Activated CD4-positive, alpha-beta memory T cell treated with anti-CD3 and anti-CD28 coated beads, Interleukin-2, amount 10 ng/mL, durations not matched to agents 7 days and 5 days (primary cell): ENCODE results near the gene MAPK14. TPM values are rescaled to one million over a fixed set of nuclear protein-coding genes. Genes with fewer than 3 reads are reported as not detected.

Experiments
- CTCF ChIA-PET: fragments of 350-600 bp; sonication (Branson Sonifier 250); formaldehyde crosslinking; loops from one replicate; lab custom pipeline; 2021; ENCODE audit warnings: antibody characterized with exemption, inconsistent platforms; lab: Charles Lee
- POLR2A ChIA-PET: fragments of 350-600 bp; sonication (Branson Sonifier 250); formaldehyde crosslinking; loops from one replicate; lab custom pipeline; 2021; ENCODE audit warnings: antibody characterized with exemption; lab: Charles Lee
- DNase-seq: peaks from one replicate; pipeline ENCODE4 v3.0.0-alpha.2; 2020
- H3K27ac Mint-ChIP-seq: one replicate; pipeline ENCODE4 v1.8.0; 2021; ENCODE audit warnings: mild to moderate bottlenecking, mixed read lengths
- H3K27me3 Mint-ChIP-seq: one replicate; pipeline ENCODE4 v1.8.0; 2021; ENCODE audit warnings: mixed read lengths
- H3K36me3 Mint-ChIP-seq: one replicate; pipeline ENCODE4 v1.8.0; 2021; ENCODE audit warnings: low read depth, mixed read lengths
- H3K4me1 Mint-ChIP-seq: one replicate; pipeline ENCODE4 v1.8.0; 2021; ENCODE audit warnings: mixed read lengths
- H3K4me3 Mint-ChIP-seq: one replicate; pipeline ENCODE4 v1.8.0; 2021; ENCODE audit warnings: mild to moderate bottlenecking, mixed read lengths
- H3K9me3 Mint-ChIP-seq: one replicate; pipeline ENCODE4 v1.8.0; 2021; ENCODE audit warnings: mixed read lengths
- total RNA-seq, 2 experiments: library from RNA; stranded (reverse); gene quantifications; one replicate each; pipeline ENCODE4 v1.2.3, GENCODE V29; 2021

Gene MAPK14
- total RNA-seq, 2 experiments from 2014 or later = 71.4 to 72.2 TPM

DNA sequence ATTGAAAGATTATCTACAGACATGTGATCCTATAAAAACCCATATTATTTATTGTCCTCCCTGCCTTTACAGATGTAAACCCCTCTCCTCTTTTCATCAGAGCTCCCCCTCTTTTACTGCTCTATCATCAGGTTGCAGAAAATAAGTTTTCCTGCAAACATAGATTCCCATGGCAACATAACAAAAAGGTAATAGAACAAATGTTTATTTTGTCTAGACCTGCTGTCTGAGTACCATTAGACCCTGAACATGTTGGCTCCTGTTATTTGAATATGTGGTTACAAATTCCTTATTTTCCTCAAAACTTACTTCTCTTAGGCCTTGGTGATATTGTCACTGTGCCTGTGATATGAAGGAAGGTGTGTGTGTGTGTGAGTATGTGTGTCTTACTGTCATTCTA lies 11.5 kb downstream of the MAPK14 start:
- H3K27me3 Mint-ChIP-seq = no peaks in the 10 kb centered on the region
- H3K27ac Mint-ChIP-seq = no peak overlapping the region
- POLR2A ChIA-PET = interaction anchor here (1.0 to 2.3 kb wide), 3 partner anchors 11 to 56 kb away, joined by 3 to 23 read pairs (median 6); partner anchors contain the start of gene MAPK14
- H3K4me3 Mint-ChIP-seq = no peak overlapping the region
- no peaks in the 10 kb centered on the region for H3K9me3 Mint-ChIP-seq
- DNase-seq = no peak
- peaks cover 52% of the 10 kb centered on the region for H3K4me1 Mint-ChIP-seq
- CTCF ChIA-PET = interaction anchor here (2.5 kb wide), 1 partner anchor 10 kb away, joined by 12 read pairs; the partner anchor contains the start of gene MAPK14
- peaks cover 35% of the 10 kb centered on the region for H3K36me3 Mint-ChIP-seq

DNA sequence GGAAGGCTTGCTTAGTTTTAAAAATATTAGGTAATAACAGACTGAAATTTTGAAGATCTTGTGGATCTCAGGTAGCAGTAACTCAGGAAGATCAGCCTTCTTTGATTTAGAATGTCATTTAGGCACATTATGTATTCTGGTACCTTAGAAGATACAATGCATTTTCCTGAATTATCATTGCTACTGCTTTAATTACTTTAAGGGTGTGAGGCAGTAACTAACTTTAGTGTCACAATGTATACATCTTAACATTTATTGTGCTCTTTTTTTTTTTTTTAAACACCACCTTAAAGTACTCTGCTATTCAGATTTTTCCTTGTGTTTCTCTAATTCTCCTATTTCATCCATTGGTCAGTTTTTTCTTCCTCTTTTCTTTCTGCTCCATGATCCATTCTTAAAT lies 13.3 kb downstream of the MAPK14 start:
- H3K36me3 Mint-ChIP-seq = peaks cover 31% of the 10 kb centered on the region
- no peaks in the 10 kb centered on the region for H3K9me3 Mint-ChIP-seq
- H3K27me3 Mint-ChIP-seq = no peaks in the 10 kb centered on the region
- no peak overlapping the region for H3K27ac Mint-ChIP-seq
- ChIA-PET CTCF (no interaction called here), POLR2A (interaction anchor here (0.7 kb wide), 1 partner anchor 12 kb away, joined by 3 read pairs; no protein-coding TSS in a partner anchor)
- peaks cover 44% of the 10 kb centered on the region for H3K4me1 Mint-ChIP-seq
- DNase-seq = no peak
- H3K4me3 Mint-ChIP-seq = no peak overlapping the region

DNA sequence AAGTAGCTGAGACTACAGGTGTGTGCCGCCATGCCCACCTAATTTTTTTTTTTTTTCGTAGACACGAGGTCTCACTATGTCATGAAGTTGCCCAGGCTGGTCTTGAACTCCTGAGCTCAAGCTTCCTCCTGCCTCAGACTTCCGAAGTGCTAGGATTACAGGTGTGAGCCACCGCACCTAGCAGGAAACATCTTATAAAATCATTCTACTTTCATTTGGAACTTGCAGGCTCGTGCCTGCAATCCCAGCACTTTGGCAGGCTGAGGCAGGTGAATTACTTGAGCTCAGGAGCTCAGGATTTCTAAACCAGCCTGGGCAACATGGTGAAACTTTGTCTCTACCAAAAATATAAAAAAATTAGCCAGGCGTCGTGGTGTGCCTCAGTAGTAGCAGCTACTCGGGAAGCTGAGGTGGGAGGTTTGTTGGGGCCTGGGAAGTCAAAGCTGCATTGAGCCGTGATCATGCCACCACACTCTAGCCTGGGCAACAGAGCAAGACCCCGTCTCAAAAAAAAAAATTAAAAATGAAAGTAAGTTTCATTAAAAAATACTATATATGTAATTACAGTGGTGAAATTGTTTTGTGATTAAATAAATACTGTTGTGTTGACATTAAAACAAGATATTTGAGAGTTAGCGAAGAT lies 15.1 kb downstream of the MAPK14 start:
- ChIA-PET POLR2A (no interaction called here), CTCF (interaction anchor here (1.1 kb wide), 1 partner anchor 15 kb away, joined by 3 read pairs; the partner anchor contains the start of gene MAPK14)
- H3K36me3 Mint-ChIP-seq = peaks cover 31% of the 10 kb centered on the region
- DNase-seq = no peak
- peaks cover 5% of the 10 kb centered on the region for H3K9me3 Mint-ChIP-seq
- no peak overlapping the region for H3K4me3 Mint-ChIP-seq
- H3K27me3 Mint-ChIP-seq = no peaks in the 10 kb centered on the region
- peaks cover 41% of the 10 kb centered on the region for H3K4me1 Mint-ChIP-seq
- no peak overlapping the region for H3K27ac Mint-ChIP-seq

DNA sequence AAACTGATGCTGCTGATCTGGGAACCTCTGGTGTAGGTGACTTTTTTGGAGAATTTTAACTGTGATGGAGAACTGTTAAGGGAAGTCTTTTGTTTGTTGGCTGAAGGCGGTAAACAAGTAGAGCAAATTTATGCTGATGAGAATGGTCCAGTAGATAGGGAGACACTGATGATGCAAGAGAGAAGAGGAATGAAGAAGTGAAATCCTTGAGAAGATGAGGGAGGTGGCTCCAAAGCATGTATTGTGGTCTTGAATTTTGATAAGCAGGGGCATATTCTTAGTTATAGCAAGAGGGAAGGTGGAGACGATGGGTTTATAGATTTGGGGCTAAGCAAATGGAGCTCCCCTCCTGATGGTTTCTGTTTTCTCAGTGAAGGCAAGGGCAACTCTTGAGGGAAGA lies 22.0 kb downstream of the MAPK14 start:
- Mint-ChIP-seq H3K27ac (no peak overlapping the region), H3K27me3 (no peaks in the 10 kb centered on the region), H3K36me3 (peaks cover 7% of the 10 kb centered on the region)

DNA sequence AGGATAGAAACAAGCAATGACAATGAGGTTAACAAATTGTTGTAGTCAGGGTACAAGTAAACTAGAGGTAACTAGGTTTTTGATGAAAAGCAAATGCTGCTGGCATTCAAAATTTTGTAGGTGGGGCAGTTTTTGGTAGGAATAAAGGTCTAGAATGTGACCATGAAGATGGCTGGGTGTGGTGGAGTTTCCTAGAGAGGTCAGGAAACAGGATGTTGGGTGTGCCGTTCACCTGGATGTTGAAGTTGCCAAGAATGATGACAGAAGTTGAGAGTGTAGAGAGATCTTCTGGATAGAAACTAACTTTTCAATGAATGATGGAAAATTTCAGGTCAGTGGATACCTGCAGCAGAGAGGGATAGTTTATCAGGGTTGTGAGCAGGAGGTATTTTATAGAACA lies 22.7 kb downstream of the MAPK14 start:
- ChIA-PET POLR2A (no interaction called here), CTCF (no interaction called here)
- no peak for DNase-seq

More for the DNA sequence above, 22.0 kb downstream of the MAPK14 start:
- peaks cover 5% of the 10 kb centered on the region for H3K9me3 Mint-ChIP-seq
- H3K4me1 Mint-ChIP-seq = peaks cover 5% of the 10 kb centered on the region
- ChIA-PET POLR2A (no interaction called here), CTCF (no interaction called here)
- DNase-seq = no peak
- H3K4me3 Mint-ChIP-seq = no peak overlapping the region

DNA sequence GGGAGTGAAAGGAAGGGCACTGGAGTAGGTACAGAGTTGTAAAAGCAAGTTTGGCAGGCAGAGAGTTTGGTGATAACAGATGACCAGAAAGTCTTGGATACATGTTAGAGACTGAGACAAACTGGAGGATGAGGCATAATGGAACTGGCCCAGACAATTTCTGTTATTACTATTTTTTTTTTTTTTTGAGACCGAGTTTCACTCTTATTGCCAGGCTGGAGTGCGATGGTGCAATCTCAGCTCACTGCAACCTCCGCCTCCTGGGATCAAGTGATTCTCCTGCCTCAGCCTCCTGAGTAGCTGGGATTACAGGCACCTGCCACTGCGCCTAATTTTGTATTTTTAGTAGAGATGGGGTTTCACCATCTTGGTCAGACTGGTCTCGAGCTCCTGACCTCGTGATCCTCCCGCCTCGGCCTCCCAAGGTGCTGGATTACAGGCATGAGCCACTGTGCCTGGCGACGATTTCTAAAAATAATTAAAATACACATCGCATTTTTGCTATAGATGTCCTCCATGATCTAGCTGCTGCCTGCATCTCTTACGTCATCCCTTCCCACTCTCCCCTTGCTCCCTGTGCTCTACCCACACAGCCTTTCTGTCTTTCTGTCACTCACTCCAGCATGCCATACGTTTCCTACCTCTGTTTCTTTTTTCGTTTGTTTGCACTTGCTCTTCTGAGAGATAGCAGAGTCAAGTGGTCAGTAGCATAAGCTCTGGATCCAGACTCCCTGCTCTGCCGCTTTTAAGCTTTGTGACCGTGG lies 23.5 kb downstream of the MAPK14 start:
- H3K27ac Mint-ChIP-seq = no peak overlapping the region
- H3K4me1 Mint-ChIP-seq = peaks cover 5% of the 10 kb centered on the region
- ChIA-PET CTCF (no interaction called here), POLR2A (interaction anchor here (0.9 to 1.3 kb wide), 3 partner anchors 13 to 70 kb away, joined by 3 to 9 read pairs (median 4); partner anchors contain the start of gene MAPK14)
- DNase-seq = no peak
- no peak overlapping the region for H3K4me3 Mint-ChIP-seq
- no peaks in the 10 kb centered on the region for H3K27me3 Mint-ChIP-seq
- peaks cover 9% of the 10 kb centered on the region for H3K36me3 Mint-ChIP-seq
- peaks cover 5% of the 10 kb centered on the region for H3K9me3 Mint-ChIP-seq

More for the DNA sequence above, 22.7 kb downstream of the MAPK14 start:
- Mint-ChIP-seq H3K27me3 (no peaks in the 10 kb centered on the region), H3K9me3 (peaks cover 5% of the 10 kb centered on the region), H3K4me1 (peaks cover 5% of the 10 kb centered on the region), H3K4me3 (no peak overlapping the region), H3K27ac (no peak overlapping the region), H3K36me3 (peaks cover 7% of the 10 kb centered on the region)

DNA sequence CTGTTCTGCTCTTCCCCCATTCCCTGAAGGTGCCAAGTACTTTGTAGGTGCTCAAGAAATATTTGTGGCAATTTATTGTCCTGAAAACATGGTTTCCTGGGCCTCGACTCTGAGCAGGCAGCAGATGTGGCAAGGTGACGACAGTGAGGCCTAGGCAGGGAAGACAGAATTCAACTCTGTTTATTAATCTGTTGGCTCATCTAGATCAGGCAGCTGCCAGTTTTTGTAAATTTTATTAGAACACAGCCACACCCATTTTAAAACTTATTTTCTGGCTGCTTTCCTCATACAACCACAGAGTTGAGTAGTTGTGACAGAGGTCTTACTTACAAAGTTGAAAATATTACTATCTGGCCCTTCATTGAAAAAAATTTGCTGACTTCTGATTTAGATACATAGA lies 24.5 kb downstream of the MAPK14 start:
- peaks cover 5% of the 10 kb centered on the region for H3K4me1 Mint-ChIP-seq
- no peaks in the 10 kb centered on the region for H3K27me3 Mint-ChIP-seq
- H3K27ac Mint-ChIP-seq = no peak overlapping the region
- no peak overlapping the region for H3K4me3 Mint-ChIP-seq
- H3K9me3 Mint-ChIP-seq = peaks cover 2% of the 10 kb centered on the region
- POLR2A ChIA-PET = interaction anchor here (0.9 to 1.3 kb wide), 4 partner anchors 14 to 69 kb away, joined by 3 to 9 read pairs (median 4); partner anchors contain the start of gene MAPK14
- peaks cover 9% of the 10 kb centered on the region for H3K36me3 Mint-ChIP-seq
- CTCF ChIA-PET = no interaction called here
- DNase-seq = no peak

DNA sequence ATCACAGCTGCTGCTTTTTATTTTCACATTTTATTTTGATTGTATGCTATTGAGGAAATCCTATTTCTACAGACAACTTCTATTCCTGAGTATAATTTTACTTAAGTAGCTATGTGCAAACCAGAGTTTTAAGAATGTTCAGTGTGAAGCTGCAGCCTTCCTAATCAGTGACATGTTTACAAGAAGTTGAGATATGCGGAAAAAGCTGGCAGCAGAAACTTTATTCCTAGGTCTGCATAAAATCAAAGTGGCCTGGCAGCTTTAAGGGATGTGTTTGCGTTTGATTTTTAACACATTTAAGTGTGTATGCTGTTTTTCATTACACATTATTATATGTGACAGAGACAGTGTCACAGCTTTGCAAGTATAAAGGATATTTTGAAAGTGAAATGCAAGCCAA lies 26.3 kb downstream of the MAPK14 start:
- ChIA-PET POLR2A (interaction anchor here (0.7 kb wide), 1 partner anchor 10 kb away, joined by 3 read pairs; no protein-coding TSS in a partner anchor), CTCF (no interaction called here)
- H3K4me1 Mint-ChIP-seq = peaks cover 3% of the 10 kb centered on the region
- H3K36me3 Mint-ChIP-seq = peaks cover 15% of the 10 kb centered on the region
- H3K4me3 Mint-ChIP-seq = no peak overlapping the region
- no peak for DNase-seq
- no peaks in the 10 kb centered on the region for H3K27me3 Mint-ChIP-seq
- H3K27ac Mint-ChIP-seq = no peak overlapping the region
- H3K9me3 Mint-ChIP-seq = no peaks in the 10 kb centered on the region

DNA sequence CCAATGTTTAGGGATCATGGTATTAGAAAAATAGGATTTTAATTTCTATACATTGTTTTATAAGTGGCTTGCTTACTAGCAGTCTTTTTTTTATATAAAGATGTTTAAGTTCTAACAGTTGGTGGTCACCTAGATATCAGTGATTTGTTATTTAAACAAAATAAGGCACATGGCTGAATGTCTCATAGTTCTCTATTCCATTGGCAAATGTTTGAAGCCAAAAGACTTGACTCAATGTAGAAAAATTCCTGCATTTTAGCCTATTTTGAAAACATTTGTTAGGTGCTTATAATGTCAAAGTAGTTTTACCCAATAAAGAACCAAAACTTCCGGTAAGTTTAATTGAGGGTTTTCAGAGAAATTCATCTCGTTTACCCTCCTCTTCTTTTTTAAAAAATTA lies 26.8 kb downstream of the MAPK14 start:
- DNase-seq = no peak
- no peak overlapping the region for H3K4me3 Mint-ChIP-seq
- no peaks in the 10 kb centered on the region for H3K9me3 Mint-ChIP-seq
- no peaks in the 10 kb centered on the region for H3K27me3 Mint-ChIP-seq
- peaks cover 3% of the 10 kb centered on the region for H3K4me1 Mint-ChIP-seq
- ChIA-PET CTCF (no interaction called here), POLR2A (no interaction called here)
- no peak overlapping the region for H3K27ac Mint-ChIP-seq
- H3K36me3 Mint-ChIP-seq = peaks cover 17% of the 10 kb centered on the region

DNA sequence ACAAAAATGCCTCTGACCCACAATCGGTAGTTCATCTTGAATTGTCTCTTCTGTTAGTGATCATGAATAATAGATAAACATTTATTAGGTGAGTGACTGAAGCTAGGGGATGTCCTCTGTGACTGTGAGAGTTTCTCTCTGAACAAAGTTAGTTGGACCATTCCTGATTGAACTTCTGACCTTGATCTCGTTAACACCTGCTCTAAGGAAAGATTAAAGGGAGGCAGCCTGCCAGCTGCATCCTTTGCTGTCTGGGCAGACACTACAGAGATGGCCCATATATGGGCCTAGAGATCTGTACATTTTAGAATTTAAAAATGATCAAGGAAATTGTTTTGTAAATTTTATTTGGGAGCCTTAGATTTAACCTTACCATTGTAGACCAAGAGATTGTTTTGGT lies 27.3 kb downstream of the MAPK14 start:
- no peaks in the 10 kb centered on the region for H3K27me3 Mint-ChIP-seq
- no peak overlapping the region for H3K4me3 Mint-ChIP-seq
- ChIA-PET CTCF (no interaction called here), POLR2A (no interaction called here)
- peaks cover 3% of the 10 kb centered on the region for H3K4me1 Mint-ChIP-seq
- peaks cover 22% of the 10 kb centered on the region for H3K36me3 Mint-ChIP-seq
- no peak overlapping the region for H3K27ac Mint-ChIP-seq
- H3K9me3 Mint-ChIP-seq = no peaks in the 10 kb centered on the region
- DNase-seq = no peak

DNA sequence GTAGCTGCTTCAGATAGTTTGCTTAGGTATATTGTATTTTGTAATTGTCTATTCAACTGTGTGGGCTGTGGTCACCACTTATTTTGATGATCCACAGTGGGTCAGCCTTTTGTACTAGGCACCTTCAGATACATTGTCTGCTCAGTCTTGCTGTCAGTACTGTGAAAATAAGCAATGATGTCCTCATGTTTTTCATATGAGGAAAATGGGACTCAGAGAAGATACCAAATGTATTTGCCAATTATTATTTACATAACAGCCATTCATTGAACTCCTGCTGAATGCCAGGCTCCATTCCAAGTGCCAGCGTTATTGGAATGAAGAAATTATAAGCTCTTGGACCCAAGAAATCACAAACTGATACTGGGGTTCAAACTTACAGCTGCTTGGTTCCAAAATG lies 28.6 kb downstream of the MAPK14 start:
- no peak for DNase-seq
- Mint-ChIP-seq H3K4me1 (peaks cover 3% of the 10 kb centered on the region), H3K36me3 (peaks cover 35% of the 10 kb centered on the region), H3K27ac (no peak overlapping the region), H3K27me3 (no peaks in the 10 kb centered on the region), H3K9me3 (no peaks in the 10 kb centered on the region), H3K4me3 (no peak overlapping the region)
- ChIA-PET CTCF (interaction anchor here (0.8 kb wide), 1 partner anchor 28 kb away, joined by 3 read pairs; the partner anchor contains the start of gene MAPK14), POLR2A (no interaction called here)

DNA sequence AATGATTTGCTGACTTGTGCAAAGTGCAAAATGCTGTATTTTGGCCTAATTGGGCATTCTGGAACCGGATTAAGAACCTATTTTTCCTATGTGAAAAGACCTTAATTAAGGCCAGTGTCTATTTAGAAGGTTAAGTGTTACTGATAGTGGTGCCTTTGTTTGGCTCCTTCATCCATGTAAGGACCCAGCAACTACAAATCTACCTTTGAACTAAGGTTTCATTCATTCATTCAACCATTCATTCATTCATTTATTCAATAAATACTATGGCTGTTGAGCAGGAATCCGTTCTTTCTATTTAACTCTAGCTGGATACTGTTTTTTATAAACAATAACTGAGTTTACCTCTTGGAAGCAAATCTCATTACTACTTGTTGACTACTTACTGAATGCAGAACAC lies 33.6 kb downstream of the MAPK14 start:
- Mint-ChIP-seq H3K4me3 (no peak overlapping the region), H3K4me1 (peaks cover 11% of the 10 kb centered on the region), H3K36me3 (peaks cover 59% of the 10 kb centered on the region), H3K27me3 (no peaks in the 10 kb centered on the region), H3K9me3 (no peaks in the 10 kb centered on the region), H3K27ac (no peak overlapping the region)
- POLR2A ChIA-PET = interaction anchor here (0.6 kb wide), 1 partner anchor 43 kb away, joined by 3 read pairs; no protein-coding TSS in a partner anchor
- CTCF ChIA-PET = no interaction called here
- no peak for DNase-seq

DNA sequence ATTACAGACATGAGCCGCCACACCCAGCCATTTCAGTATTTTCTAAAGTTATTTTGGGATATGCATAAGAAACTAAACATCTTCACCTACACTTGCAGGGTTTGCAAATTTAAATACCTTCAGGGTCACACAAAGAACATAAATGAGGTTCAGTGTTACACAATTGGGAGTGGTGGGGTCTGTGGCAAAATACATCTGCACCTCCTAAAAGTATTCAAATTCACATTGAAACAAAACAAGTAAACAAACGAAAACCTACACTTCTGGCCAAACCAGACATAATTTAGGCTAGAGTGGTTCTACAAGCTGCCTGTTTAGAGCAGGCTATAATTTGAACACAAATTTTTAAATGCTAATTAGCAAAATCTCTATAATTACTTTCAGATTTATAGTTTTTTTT lies 34.6 kb downstream of the MAPK14 start:
- Mint-ChIP-seq H3K9me3 (no peaks in the 10 kb centered on the region), H3K36me3 (peaks cover 60% of the 10 kb centered on the region), H3K27me3 (no peaks in the 10 kb centered on the region), H3K4me3 (no peak overlapping the region), H3K4me1 (peaks cover 12% of the 10 kb centered on the region), H3K27ac (no peak overlapping the region)
- no peak for DNase-seq
- POLR2A ChIA-PET = no interaction called here
- CTCF ChIA-PET = no interaction called here
